ENCODE data around the gene BTG3. TPM values are rescaled to one million over a fixed set of nuclear protein-coding genes. Genes with fewer than 3 reads are reported as not detected.

BTG3 gene
- total RNA-seq, 1 experiment from 2014 or later = 7.1 TPM

DNA sequence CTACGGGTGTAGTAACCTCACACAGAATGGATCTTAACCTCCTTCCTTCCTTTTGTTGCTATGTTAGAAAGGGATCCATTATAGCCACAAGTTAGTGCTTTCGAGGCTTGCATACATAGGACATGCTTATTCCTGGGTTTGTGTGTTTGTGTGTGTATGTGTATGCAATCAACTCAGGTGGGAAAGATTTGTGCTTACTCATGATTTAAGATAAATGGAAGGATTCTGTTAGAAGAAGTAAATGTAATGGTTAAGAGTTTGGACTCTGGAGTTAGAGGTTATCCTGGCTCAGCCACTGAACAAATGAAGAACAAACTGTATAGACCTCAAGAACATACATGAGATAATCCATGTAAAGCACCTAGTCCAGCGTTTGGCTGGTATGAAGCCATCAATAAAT, 28.8 kb downstream of the BTG3 start:
- no peak overlapping the region for H3K4me3 ChIP-seq (ENCODE audit: low read length)
- no peaks in the 10 kb centered on the region for H3K36me3 ChIP-seq (ENCODE audit: low read depth, low read length)
- no peak for ATAC-seq
- no peaks in the 10 kb centered on the region for H3K4me1 ChIP-seq (ENCODE audit: insufficient read depth, low read length)
- H3K4me2 ChIP-seq (ENCODE audit: low read length) = no peak overlapping the region
- ChIA-PET POLR2A (ENCODE audit: unreplicated experiment) (no interaction called here), CTCF (no interaction called here)
- intact Hi-C loops (cut with micrococcal nuclease) = no loop called here
- no peak for DNase-seq
- no peak overlapping the region for H3K27ac ChIP-seq (ENCODE audit: low read length)
- H3K27me3 ChIP-seq (ENCODE audit: low read length) = no peaks in the 10 kb centered on the region; the same call in 1 of the 2 replicates
- H3K9ac ChIP-seq (ENCODE audit: low read length) = no peak overlapping the region
- no peaks in the 10 kb centered on the region for H3K79me2 ChIP-seq (ENCODE audit: low read length)
- no peak for TF ChIP-seq EZH2phosphoT487 (IDR thresholded peaks at IDR 0.05; ENCODE audit: borderline replicate concordance, low read length)
- no peak for TF ChIP-seq EZH2 (IDR thresholded peaks at IDR 0.05; ENCODE audit: low read length, unreplicated experiment)
- TF ChIP-seq, protein P1, sequence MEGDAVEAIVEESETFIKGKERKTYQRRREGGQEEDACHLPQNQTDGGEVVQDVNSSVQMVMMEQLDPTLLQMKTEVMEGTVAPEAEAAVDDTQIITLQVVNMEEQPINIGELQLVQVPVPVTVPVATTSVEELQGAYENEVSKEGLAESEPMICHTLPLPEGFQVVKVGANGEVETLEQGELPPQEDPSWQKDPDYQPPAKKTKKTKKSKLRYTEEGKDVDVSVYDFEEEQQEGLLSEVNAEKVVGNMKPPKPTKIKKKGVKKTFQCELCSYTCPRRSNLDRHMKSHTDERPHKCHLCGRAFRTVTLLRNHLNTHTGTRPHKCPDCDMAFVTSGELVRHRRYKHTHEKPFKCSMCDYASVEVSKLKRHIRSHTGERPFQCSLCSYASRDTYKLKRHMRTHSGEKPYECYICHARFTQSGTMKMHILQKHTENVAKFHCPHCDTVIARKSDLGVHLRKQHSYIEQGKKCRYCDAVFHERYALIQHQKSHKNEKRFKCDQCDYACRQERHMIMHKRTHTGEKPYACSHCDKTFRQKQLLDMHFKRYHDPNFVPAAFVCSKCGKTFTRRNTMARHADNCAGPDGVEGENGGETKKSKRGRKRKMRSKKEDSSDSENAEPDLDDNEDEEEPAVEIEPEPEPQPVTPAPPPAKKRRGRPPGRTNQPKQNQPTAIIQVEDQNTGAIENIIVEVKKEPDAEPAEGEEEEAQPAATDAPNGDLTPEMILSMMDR (conservative IDR thresholded peaks at IDR 0.05; ENCODE audit: low read depth, low read length) = no peak
- H3K9me2 ChIP-seq (replicated peaks; ENCODE audit: low read length) = no peaks in the 10 kb centered on the region
- H2AFZ ChIP-seq (ENCODE audit: low read length) = no peak overlapping the region
- no peaks in the 10 kb centered on the region for H3K9me3 ChIP-seq (ENCODE audit: low read length)
- H4K20me1 ChIP-seq (ENCODE audit: low read length) = no peaks in the 10 kb centered on the region
- no peaks in the 10 kb centered on the region for H3F3A ChIP-seq (ENCODE audit: low read length, unreplicated experiment)
- BruUV-seq (replicated peaks) = no TSS peak

DNA sequence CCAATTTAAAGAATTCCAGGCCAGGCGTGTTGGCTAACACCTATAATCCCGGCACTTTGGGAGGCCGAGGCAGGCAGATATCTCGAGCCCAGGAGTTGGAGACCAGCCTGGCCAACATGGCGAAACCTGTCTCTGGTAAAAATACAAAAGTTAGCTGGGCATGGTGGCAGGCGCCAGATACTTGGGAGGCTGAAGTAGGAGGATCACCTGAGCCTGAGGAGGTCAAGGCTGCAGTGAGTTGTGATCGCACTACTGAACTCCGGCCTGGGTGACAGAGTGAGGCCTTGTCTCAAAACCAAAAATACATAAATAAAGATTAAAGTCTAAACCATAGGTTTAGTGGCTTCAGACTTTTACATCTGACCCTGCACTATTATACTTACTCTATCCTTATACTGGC, 32.4 kb downstream of the BTG3 start:
- CTCF ChIA-PET = no interaction called here
- no peak overlapping the region for H3K27ac ChIP-seq (ENCODE audit: low read length)
- POLR2A ChIA-PET (ENCODE audit: unreplicated experiment) = no interaction called here
- no peak overlapping the region for H3K9ac ChIP-seq (ENCODE audit: low read length)
- TF ChIP-seq EZH2 (IDR thresholded peaks at IDR 0.05; ENCODE audit: low read length, unreplicated experiment) (no peak), EZH2phosphoT487 (IDR thresholded peaks at IDR 0.05; ENCODE audit: borderline replicate concordance, low read length) (no peak)
- TF ChIP-seq, protein P1 (conservative IDR thresholded peaks at IDR 0.05; ENCODE audit: low read depth, low read length) = no peak
- no peaks in the 10 kb centered on the region for H3K79me2 ChIP-seq (ENCODE audit: low read length)
- no peaks in the 10 kb centered on the region for H3K9me3 ChIP-seq (ENCODE audit: low read length)
- H3K27me3 ChIP-seq (ENCODE audit: low read length) = no peaks in the 10 kb centered on the region; the same call in 1 of the 2 replicates
- H3K4me2 ChIP-seq (ENCODE audit: low read length) = no peak overlapping the region
- no peaks in the 10 kb centered on the region for H3K4me1 ChIP-seq (ENCODE audit: insufficient read depth, low read length)
- BruUV-seq (replicated peaks) = no TSS peak
- intact Hi-C loops (cut with micrococcal nuclease) = no loop called here
- H3K36me3 ChIP-seq (ENCODE audit: low read depth, low read length) = no peaks in the 10 kb centered on the region
- H2AFZ ChIP-seq (ENCODE audit: low read length) = no peak overlapping the region
- no peaks in the 10 kb centered on the region for H3F3A ChIP-seq (ENCODE audit: low read length, unreplicated experiment)
- H3K9me2 ChIP-seq (replicated peaks; ENCODE audit: low read length) = no peaks in the 10 kb centered on the region
- DNase-seq (no peak), ATAC-seq (no peak)
- H4K20me1 ChIP-seq (ENCODE audit: low read length) = no peaks in the 10 kb centered on the region
- H3K4me3 ChIP-seq (ENCODE audit: low read length) = no peak overlapping the region

DNA sequence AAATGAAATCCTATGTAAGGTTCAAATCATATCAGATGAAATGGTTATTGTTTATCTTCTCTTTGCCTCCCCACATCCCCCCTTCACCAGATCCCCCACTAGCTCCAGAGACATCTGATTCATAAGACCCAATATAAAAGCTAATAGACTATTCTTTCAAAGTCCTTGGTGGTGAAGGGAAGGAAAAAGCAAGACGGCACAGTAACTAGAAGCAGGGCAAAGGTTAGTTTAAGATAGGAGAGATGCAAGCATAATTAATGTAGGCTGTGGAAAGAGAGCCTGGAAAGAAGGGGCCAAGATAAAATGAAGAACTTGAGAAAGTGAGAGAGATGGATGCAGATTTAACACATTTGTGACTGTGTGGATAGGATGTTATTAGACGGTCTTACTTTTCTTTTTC, 33.8 kb downstream of the BTG3 start:
- no peaks in the 10 kb centered on the region for H3K79me2 ChIP-seq (ENCODE audit: low read length)
- DNase-seq (no peak), ATAC-seq (no peak)
- no peaks in the 10 kb centered on the region for H3K9me2 ChIP-seq (replicated peaks; ENCODE audit: low read length)
- no peak overlapping the region for H3K27ac ChIP-seq (ENCODE audit: low read length)
- no peak overlapping the region for H3K4me3 ChIP-seq (ENCODE audit: low read length)
- H3K27me3 ChIP-seq (ENCODE audit: low read length) = no peaks in the 10 kb centered on the region; the same call in 1 of the 2 replicates
- H3K9me3 ChIP-seq (ENCODE audit: low read length) = no peaks in the 10 kb centered on the region
- no peak overlapping the region for H3K9ac ChIP-seq (ENCODE audit: low read length)
- TF ChIP-seq EZH2 (IDR thresholded peaks at IDR 0.05; ENCODE audit: low read length, unreplicated experiment) (no peak), EZH2phosphoT487 (IDR thresholded peaks at IDR 0.05; ENCODE audit: borderline replicate concordance, low read length) (no peak)
- TF ChIP-seq, protein P1 (conservative IDR thresholded peaks at IDR 0.05; ENCODE audit: low read depth, low read length) = no peak
- H3K36me3 ChIP-seq (ENCODE audit: low read depth, low read length) = no peaks in the 10 kb centered on the region
- H3F3A ChIP-seq (ENCODE audit: low read length, unreplicated experiment) = no peaks in the 10 kb centered on the region
- no peak overlapping the region for H2AFZ ChIP-seq (ENCODE audit: low read length)
- no peaks in the 10 kb centered on the region for H4K20me1 ChIP-seq (ENCODE audit: low read length)
- intact Hi-C loops (cut with micrococcal nuclease) = no loop called here
- BruUV-seq (replicated peaks) = no TSS peak
- ChIA-PET POLR2A (ENCODE audit: unreplicated experiment) (no interaction called here), CTCF (no interaction called here)
- no peak overlapping the region for H3K4me2 ChIP-seq (ENCODE audit: low read length)
- no peaks in the 10 kb centered on the region for H3K4me1 ChIP-seq (ENCODE audit: insufficient read depth, low read length)
